Measurements from ENCODE around the gene TBATA.

TBATA gene

DNA sequence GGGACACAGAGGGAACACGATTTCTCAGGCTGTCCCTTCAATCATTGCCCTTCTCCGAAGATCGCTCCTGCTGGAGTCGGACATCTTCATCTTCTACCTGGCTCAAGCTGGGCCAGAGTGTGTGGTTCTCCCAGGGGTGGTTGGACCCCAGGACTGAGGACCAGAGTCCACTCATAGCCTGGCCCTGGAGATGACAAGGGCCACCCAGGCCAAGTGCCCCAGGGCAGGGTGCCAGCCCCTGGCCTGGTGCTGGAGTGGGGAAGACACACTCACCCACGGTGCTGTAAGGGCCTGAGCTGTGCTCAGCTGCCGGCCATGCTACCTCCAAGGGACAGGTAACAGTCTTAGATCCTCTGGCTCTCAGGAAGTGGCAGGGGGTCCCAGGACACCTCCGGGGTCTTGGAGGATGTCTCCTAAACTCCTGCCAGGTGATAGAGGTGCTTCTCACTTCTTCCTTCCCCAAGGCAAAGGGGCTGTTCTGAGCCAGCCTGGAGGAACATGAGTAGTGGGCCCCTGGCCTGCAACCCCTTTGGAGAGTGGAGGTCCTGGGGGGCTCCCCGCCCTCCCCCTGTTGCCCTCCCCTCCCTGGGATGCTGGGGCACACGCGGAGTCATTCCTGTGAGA, 23.3 kb downstream of the TBATA start:
- no peaks in the 10 kb centered on the region for H3K27me3 ChIP-seq (ENCODE audit: insufficient read depth, low read length)
- no peak overlapping the region for H2AK5ac ChIP-seq (ENCODE audit: low read length)
- H3K18ac ChIP-seq (ENCODE audit: low read length) = no peak overlapping the region
- no peak for DNase-seq
- H3K27ac ChIP-seq (ENCODE audit: low read depth, low read length) = no peak overlapping the region
- no peak overlapping the region for H4K91ac ChIP-seq (ENCODE audit: low read depth, low read length)
- no peak overlapping the region for H3K4ac ChIP-seq (ENCODE audit: low read depth, low read length)
- H3K23ac ChIP-seq (ENCODE audit: low read length) = no peak overlapping the region
- H2BK120ac ChIP-seq (ENCODE audit: insufficient read depth, low read length, poor library complexity) = no peak overlapping the region
- no peak overlapping the region for H4K12ac ChIP-seq (ENCODE audit: low read depth, low read length)
- H3K4me3 ChIP-seq (ENCODE audit: low read depth, low read length) = no peak overlapping the region
- no peak overlapping the region for H3K9ac ChIP-seq (ENCODE audit: low read length)
- H3K79me2 ChIP-seq (ENCODE audit: control insufficient read depth, insufficient read depth, low read length, poor library complexity) = no peaks in the 10 kb centered on the region
- H3K79me1 ChIP-seq (ENCODE audit: low read length) = no peaks in the 10 kb centered on the region
- peaks cover 7% of the 10 kb centered on the region for H3K9me3 ChIP-seq (ENCODE audit: insufficient read depth, low read depth, low read length)
- H2BK12ac ChIP-seq (ENCODE audit: low read length) = no peak overlapping the region
- H3K4me2 ChIP-seq (ENCODE audit: low read length) = no peak overlapping the region
- no peak overlapping the region for H2BK5ac ChIP-seq (ENCODE audit: low read depth, low read length, poor library complexity)
- H3K14ac ChIP-seq (ENCODE audit: low read length) = no peak overlapping the region
- peaks cover 0 to 3% of the 10 kb centered on the region in 2 experiments for H3K4me1 ChIP-seq (ENCODE audit: control insufficient read depth in 1 of 2, insufficient read depth in 2 of 2, low read length in 2 of 2)
- H3K36me3 ChIP-seq (ENCODE audit: control insufficient read depth in 1 of 2, insufficient read depth in 2 of 2, low read length in 2 of 2) = no peaks in the 10 kb centered on the region
- WGBS (ENCODE audit: extremely low coverage, insufficient coverage, insufficient read length) = no CpG with 5 or more reads among the region's 10 CpGs
- H4K8ac ChIP-seq (ENCODE audit: low read depth, low read length) = no peak overlapping the region
- no peak overlapping the region for H2AFZ ChIP-seq (ENCODE audit: insufficient read depth, low read length, poor library complexity)

DNA sequence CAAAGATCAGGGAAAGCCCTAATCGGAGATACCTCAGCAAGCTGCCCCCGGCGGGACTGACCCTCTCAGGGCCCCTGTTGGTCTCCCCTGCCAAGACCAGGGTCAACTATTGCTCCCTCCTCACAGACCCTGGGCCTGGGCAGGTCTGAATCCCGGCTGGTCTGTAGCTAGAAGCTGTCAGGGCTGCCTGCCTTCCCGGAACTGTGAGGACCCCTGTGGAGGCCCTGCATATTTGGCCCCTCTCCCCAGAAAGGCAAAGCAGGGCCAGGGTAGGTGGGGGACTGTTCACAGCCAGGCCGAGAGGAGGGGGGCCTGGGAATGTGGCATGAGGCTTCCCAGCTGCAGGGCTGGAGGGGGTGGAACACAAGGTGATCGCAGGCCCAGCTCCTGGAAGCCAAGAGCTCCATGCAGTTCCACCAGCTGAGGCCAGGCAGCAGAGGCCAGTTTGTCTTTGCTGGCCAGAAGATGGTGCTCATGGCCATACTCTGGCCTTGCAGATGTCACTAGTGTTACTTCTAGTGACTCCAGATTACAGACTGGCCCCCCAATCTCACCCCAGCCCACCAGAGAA, 24.1 kb downstream of the TBATA start:
- DNase-seq = no peak
- H2BK12ac ChIP-seq (ENCODE audit: low read length) = no peak overlapping the region
- H4K91ac ChIP-seq (ENCODE audit: low read depth, low read length) = no peak overlapping the region
- H3K27me3 ChIP-seq (ENCODE audit: insufficient read depth, low read length) = no peaks in the 10 kb centered on the region
- no peak overlapping the region for H3K27ac ChIP-seq (ENCODE audit: low read depth, low read length)
- no peak overlapping the region for H4K8ac ChIP-seq (ENCODE audit: low read depth, low read length)
- no peak overlapping the region for H3K14ac ChIP-seq (ENCODE audit: low read length)
- no peak overlapping the region for H3K4ac ChIP-seq (ENCODE audit: low read depth, low read length)
- no peak overlapping the region for H2BK120ac ChIP-seq (ENCODE audit: insufficient read depth, low read length, poor library complexity)
- no peaks in the 10 kb centered on the region for H3K79me1 ChIP-seq (ENCODE audit: low read length)
- H3K23ac ChIP-seq (ENCODE audit: low read length) = no peak overlapping the region
- H2BK5ac ChIP-seq (ENCODE audit: low read depth, low read length, poor library complexity) = no peak overlapping the region
- H3K9ac ChIP-seq (ENCODE audit: low read length) = no peak overlapping the region
- no peaks in the 10 kb centered on the region for H3K79me2 ChIP-seq (ENCODE audit: control insufficient read depth, insufficient read depth, low read length, poor library complexity)
- H2AK5ac ChIP-seq (ENCODE audit: low read length) = no peak overlapping the region
- no peak overlapping the region for H3K18ac ChIP-seq (ENCODE audit: low read length)
- H3K9me3 ChIP-seq (ENCODE audit: insufficient read depth, low read depth, low read length) = peaks cover 5% of the 10 kb centered on the region
- no peak overlapping the region for H3K4me2 ChIP-seq (ENCODE audit: low read length)
- H3K36me3 ChIP-seq (ENCODE audit: control insufficient read depth in 1 of 2, insufficient read depth in 2 of 2, low read length in 2 of 2) = no peaks in the 10 kb centered on the region
- H4K12ac ChIP-seq (ENCODE audit: low read depth, low read length) = no peak overlapping the region
- no CpG with 5 or more reads among the region's 7 CpGs for WGBS (ENCODE audit: extremely low coverage, insufficient coverage, insufficient read length)
- H3K4me3 ChIP-seq (ENCODE audit: low read depth, low read length) = no peak overlapping the region
- H2AFZ ChIP-seq (ENCODE audit: insufficient read depth, low read length, poor library complexity) = no peak overlapping the region
- peaks cover 0 to 3% of the 10 kb centered on the region in 2 experiments for H3K4me1 ChIP-seq (ENCODE audit: control insufficient read depth in 1 of 2, insufficient read depth in 2 of 2, low read length in 2 of 2)

DNA sequence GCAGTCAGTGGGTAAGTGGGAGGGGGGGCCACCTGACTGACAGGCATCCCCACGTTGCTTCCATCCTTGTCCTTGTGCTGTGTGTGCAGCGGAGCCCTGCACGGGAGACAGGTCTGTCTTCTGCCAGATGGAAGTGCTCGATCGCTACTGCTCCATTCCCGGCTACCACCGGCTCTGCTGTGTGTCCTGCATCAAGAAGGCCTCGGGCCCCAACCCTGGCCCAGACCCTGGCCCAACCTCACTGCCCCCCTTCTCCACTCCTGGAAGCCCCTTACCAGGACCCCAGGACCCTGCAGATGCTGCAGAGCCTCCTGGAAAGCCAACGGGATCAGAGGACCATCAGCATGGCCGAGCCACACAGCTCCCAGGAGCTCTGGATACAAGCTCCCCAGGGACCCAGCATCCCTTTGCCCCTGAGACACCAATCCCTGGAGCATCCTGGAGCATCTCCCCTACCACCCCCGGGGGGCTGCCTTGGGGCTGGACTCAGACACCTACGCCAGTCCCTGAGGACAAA, 24.8 kb downstream of the TBATA start:
- Histone ChIP-seq H2BK12ac (ENCODE audit: low read length) (no peak overlapping the region), H4K91ac (ENCODE audit: low read depth, low read length) (no peak overlapping the region), H3K4me2 (ENCODE audit: low read length) (no peak overlapping the region), H3K18ac (ENCODE audit: low read length) (no peak overlapping the region), H3K4ac (ENCODE audit: low read depth, low read length) (no peak overlapping the region), H3K27me3 (ENCODE audit: insufficient read depth, low read length) (no peaks in the 10 kb centered on the region), H3K4me3 (ENCODE audit: low read depth, low read length) (no peak overlapping the region), H2AK5ac (ENCODE audit: low read length) (no peak overlapping the region), H3K23ac (ENCODE audit: low read length) (no peak overlapping the region), H3K9me3 (ENCODE audit: insufficient read depth, low read depth, low read length) (peaks cover 1% of the 10 kb centered on the region), H3K27ac (ENCODE audit: low read depth, low read length) (no peak overlapping the region), H2AFZ (ENCODE audit: insufficient read depth, low read length, poor library complexity) (no peak overlapping the region), H4K8ac (ENCODE audit: low read depth, low read length) (no peak overlapping the region), H3K14ac (ENCODE audit: low read length) (no peak overlapping the region), H3K9ac (ENCODE audit: low read length) (no peak overlapping the region), H3K36me3 (ENCODE audit: control insufficient read depth in 1 of 2, insufficient read depth in 2 of 2, low read length in 2 of 2) (no peaks in the 10 kb centered on the region), H2BK120ac (ENCODE audit: insufficient read depth, low read length, poor library complexity) (no peak overlapping the region), H3K79me1 (ENCODE audit: low read length) (no peaks in the 10 kb centered on the region), H4K12ac (ENCODE audit: low read depth, low read length) (no peak overlapping the region), H3K4me1 (ENCODE audit: control insufficient read depth in 1 of 2, insufficient read depth in 2 of 2, low read length in 2 of 2) (peaks cover 0 to 3% of the 10 kb centered on the region in 2 experiments), H2BK5ac (ENCODE audit: low read depth, low read length, poor library complexity) (no peak overlapping the region), H3K79me2 (ENCODE audit: control insufficient read depth, insufficient read depth, low read length, poor library complexity) (no peaks in the 10 kb centered on the region)
- no peak for DNase-seq
- WGBS (ENCODE audit: extremely low coverage, insufficient coverage, insufficient read length) = no CpG with 5 or more reads among the region's 12 CpGs

DNA sequence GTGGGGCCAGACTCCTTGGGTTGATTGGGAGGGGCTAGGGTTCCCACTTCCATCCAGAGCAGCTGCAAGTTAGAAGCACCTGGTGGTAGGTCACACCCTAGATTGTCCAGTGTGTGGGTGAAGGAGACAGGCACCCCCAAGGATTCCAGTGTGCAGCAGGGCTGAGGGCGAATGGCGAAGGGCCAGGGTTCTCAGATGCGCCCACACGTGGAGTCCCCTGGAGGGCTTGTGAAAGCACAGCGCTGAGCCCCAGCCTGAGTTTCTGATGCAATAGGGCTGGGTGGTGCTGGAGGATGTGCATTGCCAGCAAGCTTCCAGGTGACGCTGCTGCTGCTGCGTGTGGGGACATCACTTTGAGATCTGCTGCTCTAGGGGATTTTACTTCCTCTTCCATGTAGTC, 25.4 kb downstream of the TBATA start:
- Histone ChIP-seq H2BK120ac (ENCODE audit: insufficient read depth, low read length, poor library complexity) (no peak overlapping the region), H2BK12ac (ENCODE audit: low read length) (no peak overlapping the region), H3K4me3 (ENCODE audit: low read depth, low read length) (no peak overlapping the region), H3K79me2 (ENCODE audit: control insufficient read depth, insufficient read depth, low read length, poor library complexity) (no peaks in the 10 kb centered on the region), H3K27ac (ENCODE audit: low read depth, low read length) (no peak overlapping the region), H3K18ac (ENCODE audit: low read length) (no peak overlapping the region), H3K27me3 (ENCODE audit: insufficient read depth, low read length) (no peaks in the 10 kb centered on the region), H3K79me1 (ENCODE audit: low read length) (no peaks in the 10 kb centered on the region), H4K91ac (ENCODE audit: low read depth, low read length) (no peak overlapping the region), H2AK5ac (ENCODE audit: low read length) (no peak overlapping the region), H2BK5ac (ENCODE audit: low read depth, low read length, poor library complexity) (no peak overlapping the region), H3K36me3 (ENCODE audit: control insufficient read depth in 1 of 2, insufficient read depth in 2 of 2, low read length in 2 of 2) (no peaks in the 10 kb centered on the region), H3K9ac (ENCODE audit: low read length) (no peak overlapping the region), H3K9me3 (ENCODE audit: insufficient read depth, low read depth, low read length) (peaks cover 1% of the 10 kb centered on the region), H2AFZ (ENCODE audit: insufficient read depth, low read length, poor library complexity) (no peak overlapping the region), H4K12ac (ENCODE audit: low read depth, low read length) (no peak overlapping the region), H3K23ac (ENCODE audit: low read length) (no peak overlapping the region), H3K4ac (ENCODE audit: low read depth, low read length) (no peak overlapping the region), H4K8ac (ENCODE audit: low read depth, low read length) (no peak overlapping the region), H3K4me1 (ENCODE audit: control insufficient read depth in 1 of 2, insufficient read depth in 2 of 2, low read length in 2 of 2) (peaks cover 0 to 3% of the 10 kb centered on the region in 2 experiments), H3K4me2 (ENCODE audit: low read length) (no peak overlapping the region), H3K14ac (ENCODE audit: low read length) (no peak overlapping the region)
- no peak for DNase-seq
- WGBS (ENCODE audit: extremely low coverage, insufficient coverage, insufficient read length) = no CpG with 5 or more reads among the region's 7 CpGs

Data from trophoblast cell (in vitro differentiated cells and primary cell).